Lung (tissue), 16 donors: ENCODE measurements around the gene RPL18. TPM values are rescaled to one million over a fixed set of nuclear protein-coding genes. Genes with fewer than 3 reads are reported as not detected.

ENCODE experiments used
- ATAC-seq: fragments of 200-7000 bp; cut with Tn5 transposase; one replicate; pipeline ENCODE4 v1.9.1; 2020; ENCODE audit warnings: moderate number of reproducible peaks; ENCODE audit not compliant: insufficient read depth, low FRiP score
- DNase-seq, 3 donors: peaks; one replicate each; pipeline ENCODE4 v3.0.0-alpha.2; 2013 to 2017
- H3K27ac ChIP-seq, 2 donors: one replicate each; pipeline ENCODE4 v1.5.1; 2013; ENCODE audit warnings: mild to moderate bottlenecking in 2 of 2, moderate library complexity in 2 of 2, control low read depth in 1 of 2, inconsistent platforms in 1 of 2, low read depth in 1 of 2, low read length in 1 of 2
- H3K27me3 ChIP-seq, 3 donors: one replicate each; pipeline ENCODE4 v1.5.1; 2013; ENCODE audit warnings: low read length in 2 of 3; ENCODE audit not compliant: control insufficient read depth in 3 of 3, insufficient read depth in 3 of 3
- H3K36me3 ChIP-seq, 4 donors: one replicate each; pipeline ENCODE4 v1.5.1; 2013; ENCODE audit warnings: low read length in 4 of 4, mild to moderate bottlenecking in 1 of 4, moderate library complexity in 1 of 4; ENCODE audit not compliant: control insufficient read depth in 4 of 4, insufficient read depth in 4 of 4
- H3K4me1 ChIP-seq, 5 donors: one replicate each; pipeline ENCODE4 v1.5.1; 2013; ENCODE audit warnings: low read length in 5 of 5, mild to moderate bottlenecking in 2 of 5, moderate library complexity in 1 of 5; ENCODE audit not compliant: control insufficient read depth in 5 of 5, insufficient read depth in 5 of 5
- H3K4me3 ChIP-seq: one replicate; pipeline ENCODE4 v1.5.1; 2013; ENCODE audit warnings: mild to moderate bottlenecking, control low read depth, moderate library complexity
- H3K9ac ChIP-seq, 2 donors: one replicate each; pipeline ENCODE4 v1.5.1; 2013; ENCODE audit warnings: low read length in 2 of 2, control low read depth in 1 of 2; ENCODE audit not compliant: insufficient read depth in 1 of 2
- H3K9me3 ChIP-seq, 4 donors: one replicate each; pipeline ENCODE4 v1.5.1; 2013; ENCODE audit warnings: low read length in 3 of 4, mild to moderate bottlenecking in 1 of 4, moderate library complexity in 1 of 4; ENCODE audit not compliant: control insufficient read depth in 4 of 4, insufficient read depth in 3 of 4
- WGBS, 2 donors: extraction: QIAGEN DNeasy Blood & Tissue Kit; methylation state at CpG; one replicate each; pipeline ENCODE4 v1.1.7; 2013; 5-methylcytosine and 5-hydroxymethylcytosine counted together
- long read RNA-seq, 5 donors: transcript quantifications; one replicate each; lab custom pipeline, GENCODE V29; 2026
- polyA plus RNA-seq, 2 donors: library from polyadenylated mRNA; stranded (reverse); fragments of 200-250 nt; gene quantifications; one replicate each; pipeline ENCODE4 v1.2.1, GENCODE V29; 2013
- total RNA-seq, 2 donors: library from RNA; depleted of rRNA in 1 of 2; stranded (reverse); fragments of >200 nt in 1 of 2; gene quantifications; one replicate each; pipeline ENCODE4 v1.2.1, GENCODE V29; 2014 to 2021
- TF ChIP-seq, protein P1 (sequence below): IDR thresholded peaks from 2 replicates; pipeline ENCODE4 v1.5.1; 2012; ENCODE audit warnings: mild to moderate bottlenecking; ENCODE audit errors: control extremely low read depth, extremely low read depth
- donor health status: control.
- donor health status: control.
- donor health status: Bipolar disorder and iron deficiency.
- donor health status: healthy.
- donor health status: DM: yes; HTN: yes; CAD: no.

Gene RPL18
- total RNA-seq (1,000 to 10,000 TPM; 1,019 to 1,119 TPM), polyA plus RNA-seq (1,000 to 10,000 TPM; 1,696 to 3,542 TPM)
- long read RNA-seq, donor 1, transcript RPL18-208 (7 exons, 1,004 nt), result major isoform, 548 of 1,138 reads
- long read RNA-seq, donor 1, transcript RPL18-203 (1 exons, 3,844 nt), result minor isoform, 18 of 1,138 reads
- long read RNA-seq, donor 1, transcript RPL18-207 (2 exons, 666 nt), result minor isoform, 66 of 1,138 reads
- long read RNA-seq, donor 1, transcript RPL18-201 (6 exons, 612 nt), result minor isoform, 100 of 1,138 reads
- long read RNA-seq, donor 1, partial matches to known transcripts, result 386 of 1,138 reads
- long read RNA-seq, donor 1, other reads (novel, unspliced or antisense), result 0 of 1,138 reads
- long read RNA-seq, donor 2, transcript RPL18-207 (2 exons, 666 nt), result minor isoform, 18 of 554 reads
- long read RNA-seq, donor 2, transcript RPL18-208 (7 exons, 1,004 nt), result major isoform, 341 of 554 reads
- long read RNA-seq, donor 2, transcript RPL18-201 (6 exons, 612 nt), result minor isoform, 45 of 554 reads
- long read RNA-seq, donor 2, transcript RPL18-205 (6 exons, 1,036 nt), result minor isoform, 6 of 554 reads
- long read RNA-seq, donor 2, partial matches to known transcripts, result 125 of 554 reads
- long read RNA-seq, donor 2, other reads (novel, unspliced or antisense), result 5 of 554 reads
- long read RNA-seq, donor 3, transcript RPL18-208 (7 exons, 1,004 nt), result major isoform, 365 of 618 reads
- long read RNA-seq, donor 3, transcript RPL18-207 (2 exons, 666 nt), result minor isoform, 27 of 618 reads
- long read RNA-seq, donor 3, transcript RPL18-205 (6 exons, 1,036 nt), result minor isoform, 10 of 618 reads
- long read RNA-seq, donor 3, transcript RPL18-201 (6 exons, 612 nt), result minor isoform, 66 of 618 reads
- long read RNA-seq, donor 3, partial matches to known transcripts, result 139 of 618 reads
- long read RNA-seq, donor 3, other reads (novel, unspliced or antisense), result 6 of 618 reads
- long read RNA-seq, donor 4, transcript RPL18-208 (7 exons, 1,004 nt), result major isoform, 367 of 612 reads
- long read RNA-seq, donor 4, transcript RPL18-207 (2 exons, 666 nt), result minor isoform, 24 of 612 reads
- long read RNA-seq, donor 4, transcript RPL18-203 (1 exons, 3,844 nt), result minor isoform, 10 of 612 reads
- long read RNA-seq, donor 4, transcript RPL18-201 (6 exons, 612 nt), result minor isoform, 51 of 612 reads
- long read RNA-seq, donor 4, partial matches to known transcripts, result 143 of 612 reads
- long read RNA-seq, donor 4, other reads (novel, unspliced or antisense), result 0 of 612 reads
- long read RNA-seq, donor 5, transcript RPL18-208 (7 exons, 1,004 nt), result major isoform, 562 of 1,148 reads
- long read RNA-seq, donor 5, transcript RPL18-203 (1 exons, 3,844 nt), result minor isoform, 27 of 1,148 reads
- long read RNA-seq, donor 5, transcript RPL18-201 (6 exons, 612 nt), result minor isoform, 95 of 1,148 reads
- long read RNA-seq, donor 5, transcript RPL18-207 (2 exons, 666 nt), result minor isoform, 55 of 1,148 reads
- long read RNA-seq, donor 5, partial matches to known transcripts, result 371 of 1,148 reads
- long read RNA-seq, donor 5, other reads (novel, unspliced or antisense), result 6 of 1,148 reads

DNA sequence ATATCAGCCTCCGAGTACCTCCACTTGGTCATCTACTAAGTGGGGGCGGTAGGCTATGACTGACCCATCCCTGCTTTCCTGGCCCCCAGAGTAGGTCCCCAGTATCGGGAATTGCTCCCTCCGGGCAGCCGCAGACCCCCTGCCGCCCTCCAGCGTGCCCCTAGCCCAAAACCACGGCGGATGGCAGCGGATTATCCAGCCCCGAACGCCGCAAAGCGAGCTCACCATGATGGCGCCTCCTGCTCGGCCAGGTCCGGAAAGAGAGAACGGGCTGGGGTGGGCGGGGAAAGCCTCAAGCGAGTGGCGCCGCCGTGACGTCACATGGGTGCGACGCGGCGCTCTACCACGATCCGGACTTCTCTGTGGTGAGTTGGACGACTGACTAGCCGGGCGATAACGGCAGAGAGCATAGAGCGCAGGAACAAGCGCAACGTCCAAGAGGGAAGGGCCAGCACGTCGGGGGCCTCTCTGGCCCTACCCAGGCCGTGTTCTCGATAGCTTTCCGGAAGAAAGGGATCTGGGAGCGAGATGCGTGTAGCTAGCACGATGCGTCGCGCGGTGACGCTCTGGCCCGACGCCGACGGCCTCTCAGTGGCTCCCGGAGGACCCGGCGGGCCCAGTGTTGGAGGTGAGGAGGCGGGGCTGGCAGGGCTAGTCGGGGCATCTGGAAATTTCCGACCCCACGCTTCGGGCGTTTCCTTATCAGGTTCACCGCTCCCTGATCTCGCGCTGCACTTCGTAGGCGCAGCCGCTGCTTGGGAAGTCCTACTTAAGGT is at the start of gene RPL18, which contains the start of gene SPHK2:
TSS of gene RPL18 (minus strand) at position 263 of the 776 bp plus-strand sequence. CDS start at position 228, 35 bp downstream.
TSS of gene SPHK2 (plus strand) at position 591 of the 776 bp plus-strand sequence. CDS start 1,009 bp downstream, outside the sequence.
- Histone ChIP-seq H3K4me3 (peak within 1 kb of the TSS; percentile 93), H3K9ac (peak within 1 kb of the TSS; percentile 97 to 99), H3K27me3 (no peaks in the 10 kb centered on the region), H3K9me3 (no peaks in the 10 kb centered on the region), H3K36me3 (peaks cover 13 to 38% (median 24%) of the 10 kb centered on the region in 4 donors), H3K27ac (peak within 1 kb of the TSS; percentile 86 to 96), H3K4me1 (peaks cover 5 to 51% (median 19%) of the 10 kb centered on the region in 5 donors)
- peak; percentile 100 for DNase-seq
- WGBS, 2 donors, result 0 to 1% methylated on average over 69 of the region's 69 CpGs
- peak; percentile 87 for ATAC-seq
- TF ChIP-seq, protein P1, sequence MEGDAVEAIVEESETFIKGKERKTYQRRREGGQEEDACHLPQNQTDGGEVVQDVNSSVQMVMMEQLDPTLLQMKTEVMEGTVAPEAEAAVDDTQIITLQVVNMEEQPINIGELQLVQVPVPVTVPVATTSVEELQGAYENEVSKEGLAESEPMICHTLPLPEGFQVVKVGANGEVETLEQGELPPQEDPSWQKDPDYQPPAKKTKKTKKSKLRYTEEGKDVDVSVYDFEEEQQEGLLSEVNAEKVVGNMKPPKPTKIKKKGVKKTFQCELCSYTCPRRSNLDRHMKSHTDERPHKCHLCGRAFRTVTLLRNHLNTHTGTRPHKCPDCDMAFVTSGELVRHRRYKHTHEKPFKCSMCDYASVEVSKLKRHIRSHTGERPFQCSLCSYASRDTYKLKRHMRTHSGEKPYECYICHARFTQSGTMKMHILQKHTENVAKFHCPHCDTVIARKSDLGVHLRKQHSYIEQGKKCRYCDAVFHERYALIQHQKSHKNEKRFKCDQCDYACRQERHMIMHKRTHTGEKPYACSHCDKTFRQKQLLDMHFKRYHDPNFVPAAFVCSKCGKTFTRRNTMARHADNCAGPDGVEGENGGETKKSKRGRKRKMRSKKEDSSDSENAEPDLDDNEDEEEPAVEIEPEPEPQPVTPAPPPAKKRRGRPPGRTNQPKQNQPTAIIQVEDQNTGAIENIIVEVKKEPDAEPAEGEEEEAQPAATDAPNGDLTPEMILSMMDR, result no peak

DNA sequence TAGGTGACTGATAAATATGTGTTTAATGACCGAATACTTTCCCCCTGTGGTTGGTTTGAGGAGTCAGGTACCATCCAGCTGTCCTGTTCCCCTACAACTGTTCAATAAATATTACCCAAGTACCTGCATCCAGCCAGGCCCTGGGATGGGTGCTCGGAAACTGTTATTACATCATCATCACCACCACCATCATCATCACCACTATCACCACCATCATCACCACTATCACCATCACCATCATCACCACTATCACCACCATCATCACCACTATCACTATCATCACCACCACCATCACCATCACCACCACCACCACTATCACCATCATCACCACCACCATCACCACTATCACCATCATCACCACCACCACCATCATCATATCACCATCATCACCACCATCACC is 49.8 kb upstream of the RPL18 start:
- H3K4me3 ChIP-seq, result no peak overlapping the region
- TF ChIP-seq, protein P1, result no peak
- 100% methylated on average over 2 of the region's 2 CpGs for WGBS, 2 donors
- no peak overlapping the region for H3K9ac ChIP-seq
- no peak for DNase-seq
- H3K27ac ChIP-seq, result no peak overlapping the region
- no peaks in the 10 kb centered on the region for H3K9me3 ChIP-seq
- peaks cover 0 to 5% (median 0%) of the 10 kb centered on the region in 5 donors for H3K4me1 ChIP-seq
- ATAC-seq, result no peak
- H3K27me3 ChIP-seq, result no peaks in the 10 kb centered on the region
- no peaks in the 10 kb centered on the region for H3K36me3 ChIP-seq

DNA sequence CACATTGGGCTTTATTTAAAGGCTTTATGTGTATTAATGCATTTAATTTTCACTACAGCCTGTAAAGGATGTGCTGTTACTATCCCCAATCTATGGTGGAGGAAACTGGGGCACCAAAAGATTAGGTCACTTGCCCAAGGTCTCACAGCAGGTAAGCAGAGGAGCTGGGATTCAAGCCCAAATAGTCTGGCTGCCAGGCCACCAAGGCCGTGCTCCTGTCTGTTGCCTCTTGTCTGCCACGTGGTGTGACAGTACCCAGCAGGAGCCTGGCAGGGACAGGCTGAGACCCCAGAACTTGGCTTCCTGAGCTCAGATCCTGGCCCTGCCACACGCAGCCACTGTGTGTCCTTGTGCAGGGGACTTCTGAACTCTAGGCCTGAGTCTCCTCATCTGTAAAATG is 49.4 kb upstream of the RPL18 start:
- ATAC-seq, result no peak
- H3K4me1 ChIP-seq, result peaks cover 0 to 5% (median 0%) of the 10 kb centered on the region in 5 donors

More for the DNA sequence above, 49.4 kb upstream of the RPL18 start:
- no peak overlapping the region for H3K27ac ChIP-seq
- DNase-seq, result no peak
- no peaks in the 10 kb centered on the region for H3K36me3 ChIP-seq
- H3K27me3 ChIP-seq, result no peaks in the 10 kb centered on the region
- no peak overlapping the region for H3K4me3 ChIP-seq
- no peak overlapping the region for H3K9ac ChIP-seq
- TF ChIP-seq, protein P1, result no peak
- 80 to 91% methylated on average over 3 of the region's 3 CpGs for WGBS, 2 donors
- no peaks in the 10 kb centered on the region for H3K9me3 ChIP-seq
